NCI-H146 treated with DMSO at 0.1 percent for 48 hours (cell line): ENCODE data around the gene SPPL2B.

Source experiments
- DNase-seq: peaks from one replicate; lab custom pipeline; 2025; ENCODE audit not compliant: unreplicated experiment; lab: John Stamatoyannopoulos, UW

SPPL2B gene

DNA sequence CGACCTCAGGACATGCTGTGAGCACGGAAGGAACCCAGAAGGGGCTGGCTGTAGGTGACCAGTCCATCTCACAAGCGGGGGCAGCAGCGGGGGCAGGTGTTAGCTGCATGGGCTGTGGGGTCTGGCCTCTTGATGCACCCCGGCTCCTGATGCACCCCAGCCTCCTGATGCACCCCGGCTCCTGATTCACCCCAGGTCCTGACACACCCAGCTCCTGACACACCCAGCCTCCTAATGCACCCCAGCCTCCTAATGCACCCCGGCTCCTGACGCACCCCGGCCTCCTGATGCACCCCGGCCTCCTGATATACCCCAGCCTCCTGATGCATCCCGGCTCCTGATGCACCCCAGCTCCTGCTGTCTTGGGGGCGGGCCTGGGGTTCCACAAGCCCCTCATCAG lies 7.5 kb upstream of the SPPL2B start:
- DNase-seq = no peak

DNA sequence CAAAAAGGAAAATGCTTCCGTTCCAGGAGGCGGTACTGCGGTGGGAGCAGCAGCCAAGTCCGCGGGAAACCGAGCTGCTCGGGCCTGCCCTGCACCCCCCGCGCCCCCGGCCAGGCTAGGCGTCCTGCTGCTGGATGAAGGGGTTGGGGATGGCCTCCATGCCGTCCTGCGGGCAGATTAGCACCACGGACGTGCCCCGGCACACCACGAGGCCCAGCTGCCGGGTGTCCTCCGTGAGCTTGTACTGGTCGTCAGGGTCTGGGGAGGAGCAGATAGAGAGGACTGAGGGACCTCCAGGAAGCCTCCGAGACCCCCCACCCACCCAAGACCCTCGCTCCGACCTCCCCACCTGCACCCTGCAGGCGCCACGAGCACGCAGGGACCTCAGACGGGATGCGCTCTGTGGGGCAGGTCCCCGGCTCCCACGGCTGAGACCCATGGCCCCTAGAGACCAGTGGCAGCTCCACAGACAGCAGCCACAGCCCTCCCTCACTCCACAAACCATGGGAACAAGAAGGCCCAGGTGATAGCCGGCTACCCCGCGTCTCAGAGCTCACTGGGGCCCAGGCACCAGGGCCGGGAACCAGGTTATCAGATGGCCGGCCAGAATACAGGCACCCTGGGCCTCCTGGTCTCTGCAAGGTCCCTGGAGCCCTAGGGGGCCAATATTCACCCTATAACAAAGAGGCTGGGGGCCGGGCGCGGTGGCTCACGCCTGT lies 6.8 kb upstream of the SPPL2B start:
- no peak for DNase-seq

DNA sequence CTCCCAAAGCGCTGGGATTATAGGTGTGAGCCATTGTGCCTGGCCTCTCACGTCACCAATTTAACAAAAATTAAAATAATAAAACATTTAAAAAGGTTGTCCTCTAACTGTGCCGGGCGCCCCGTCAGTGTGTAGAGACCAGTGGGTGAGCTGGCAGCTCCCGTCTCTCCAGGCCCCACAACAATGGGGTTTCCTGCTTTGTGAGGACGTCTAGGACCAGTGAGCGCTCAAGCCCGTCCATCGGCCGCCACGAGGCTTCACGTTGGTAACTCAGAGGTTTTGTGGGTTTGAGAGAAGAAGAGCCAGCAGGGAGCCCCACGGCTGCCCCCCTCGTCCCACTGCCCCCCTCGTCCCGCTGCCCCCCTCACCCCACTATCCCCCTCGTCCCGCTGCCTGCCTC lies 4.8 kb upstream of the SPPL2B start:
- DNase-seq = no peak

DNA sequence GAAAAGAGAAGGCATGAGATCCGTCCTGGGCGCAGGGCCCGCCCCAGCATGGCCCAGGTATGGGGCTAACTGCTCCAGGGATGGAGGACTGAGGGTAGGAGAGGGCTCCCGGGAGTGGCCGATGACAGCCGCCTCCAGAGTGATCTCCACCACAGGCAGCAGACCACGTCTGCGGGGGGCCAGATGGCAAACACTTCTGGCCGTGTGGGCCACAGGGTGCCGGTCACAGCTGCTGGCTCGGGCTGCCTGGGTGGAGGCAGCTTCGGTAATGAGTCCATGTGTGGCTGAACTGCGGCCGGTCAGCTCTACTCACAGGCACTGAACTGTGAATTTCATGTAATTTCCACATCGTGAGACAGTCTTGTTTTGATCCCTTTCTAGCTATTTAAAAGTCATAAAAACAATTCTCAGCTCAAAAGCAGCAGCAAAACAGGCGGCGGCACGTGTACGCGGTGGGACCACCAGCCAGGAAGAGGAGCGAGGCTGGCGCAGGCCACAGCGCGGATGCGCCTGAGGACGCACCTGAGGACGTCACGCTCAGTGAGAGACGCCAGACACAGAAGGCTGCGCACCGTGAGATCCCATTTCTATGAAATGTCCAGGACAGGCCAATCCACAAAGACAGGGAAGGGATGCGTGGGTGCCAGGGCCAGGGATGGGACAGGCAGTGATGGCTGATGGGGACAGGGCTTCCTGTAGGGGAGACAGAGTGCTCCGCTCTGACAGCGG lies 4.1 kb upstream of the SPPL2B start:
- DNase-seq = no peak

DNA sequence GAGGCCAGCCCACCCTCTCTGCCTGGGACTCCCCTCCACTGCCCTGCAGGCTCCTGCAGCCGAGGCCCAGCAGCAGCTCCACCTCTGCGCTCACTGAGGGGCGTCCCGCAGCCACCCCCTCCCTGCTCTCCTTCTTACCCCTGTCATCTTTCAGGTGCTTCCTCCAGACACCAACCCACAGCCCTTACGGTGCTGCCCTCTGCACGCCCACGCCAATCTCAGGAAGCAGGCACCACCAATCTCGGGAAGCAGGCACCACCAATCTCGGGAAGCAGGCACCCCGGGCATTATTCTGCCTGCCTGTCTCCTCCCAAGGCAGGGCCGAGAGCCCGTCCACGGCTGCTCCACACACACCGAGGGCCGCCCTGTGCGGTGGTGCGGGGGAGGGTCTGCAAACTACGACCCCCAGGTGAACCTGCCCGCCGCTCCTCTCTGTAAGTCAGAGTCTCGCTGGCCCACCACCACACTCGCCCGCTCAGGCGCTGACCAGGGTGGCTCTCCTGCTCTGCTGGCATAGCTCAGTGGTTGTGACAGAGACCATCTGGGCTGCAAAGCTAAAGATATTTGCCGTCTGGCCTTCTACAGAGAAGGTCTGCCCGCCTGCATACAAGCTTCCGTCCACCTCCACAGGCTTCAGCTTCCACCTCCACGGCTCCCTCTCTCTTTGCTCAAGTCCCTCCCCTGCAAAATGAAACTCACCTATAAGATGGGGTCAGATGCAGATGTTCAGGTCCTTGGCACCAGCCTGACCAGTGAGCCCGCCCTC lies 3.0 kb upstream of the SPPL2B start:
- no peak for DNase-seq

DNA sequence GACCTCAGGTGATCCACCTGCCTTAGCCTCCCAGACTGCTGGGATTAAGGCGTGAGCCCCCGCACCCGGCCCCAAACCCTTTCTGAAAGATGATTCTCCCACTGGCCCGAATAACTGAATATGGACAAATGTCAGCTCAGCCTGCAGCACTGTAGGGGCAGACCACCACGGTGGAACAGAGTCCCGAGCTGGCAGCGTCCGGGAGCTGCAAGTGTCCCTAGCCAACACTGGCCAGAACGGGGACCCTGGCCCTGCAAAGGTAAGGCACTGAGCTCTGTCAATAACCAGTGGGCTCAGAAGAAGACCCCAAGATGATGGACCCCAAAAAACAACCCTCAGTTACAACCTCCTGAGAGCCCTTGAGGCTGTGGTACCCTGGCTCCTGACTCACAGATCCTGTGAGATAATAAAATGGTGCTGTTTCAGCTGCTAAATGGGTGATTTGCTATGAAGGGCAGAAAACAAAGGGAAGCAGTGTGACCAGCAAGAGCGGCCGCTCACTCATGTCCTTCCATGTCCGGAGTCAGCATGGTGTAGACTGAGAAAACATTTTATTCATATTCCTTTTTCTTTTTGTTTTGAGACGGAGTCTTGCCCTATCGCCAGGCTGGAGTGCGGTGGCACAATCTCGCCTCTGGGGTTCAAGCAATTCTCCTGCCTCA lies 1.7 kb upstream of the SPPL2B start:
- no peak for DNase-seq

DNA sequence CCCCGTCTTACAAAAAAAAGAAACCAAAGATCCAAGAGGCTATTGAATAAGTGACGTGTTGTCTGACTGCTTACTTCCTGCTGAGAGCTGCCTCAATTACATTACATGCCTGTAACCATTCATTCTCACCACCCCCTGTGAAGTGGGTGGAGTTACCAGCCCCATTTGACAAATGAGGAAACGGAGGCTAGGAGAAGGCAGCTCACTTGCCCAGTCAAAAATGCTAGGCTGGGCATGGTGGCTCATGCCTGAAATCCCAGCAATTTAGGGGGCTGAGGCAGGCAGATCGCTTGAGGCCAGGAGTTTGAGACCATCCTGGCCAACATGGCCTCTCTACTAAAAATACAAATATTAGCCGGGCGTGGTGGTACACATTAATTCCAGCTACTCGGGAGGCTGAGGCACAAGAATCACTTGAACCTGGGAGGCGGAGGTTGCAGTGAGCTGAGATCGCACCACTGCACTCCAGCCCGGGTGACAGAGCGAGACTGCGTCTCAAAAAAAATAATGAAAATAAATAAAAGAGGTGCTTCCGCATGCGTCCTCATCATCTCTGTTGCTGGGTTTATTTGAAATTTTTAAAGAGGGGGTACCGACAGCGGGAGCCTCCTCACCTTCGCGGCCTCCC lies 597 bp upstream of the SPPL2B start:
- no peak for DNase-seq

DNA sequence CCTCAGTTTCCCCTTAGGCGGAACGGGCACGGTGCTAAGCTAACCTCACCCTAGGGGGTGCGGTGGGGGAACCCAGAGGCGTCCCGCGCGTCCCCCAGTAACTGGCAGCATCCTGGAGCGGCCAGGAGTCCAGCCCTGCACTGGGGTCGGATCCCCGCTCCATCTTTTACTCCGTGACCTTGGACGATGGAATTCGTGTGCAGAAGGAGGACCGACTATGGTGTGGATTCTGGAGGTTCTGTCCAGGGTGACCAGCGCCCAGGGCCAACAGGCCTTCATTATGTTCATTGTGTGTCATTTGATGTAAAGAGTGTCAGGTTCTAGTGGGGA lies 630 bp downstream of the SPPL2B start:
- no peak for DNase-seq

DNA sequence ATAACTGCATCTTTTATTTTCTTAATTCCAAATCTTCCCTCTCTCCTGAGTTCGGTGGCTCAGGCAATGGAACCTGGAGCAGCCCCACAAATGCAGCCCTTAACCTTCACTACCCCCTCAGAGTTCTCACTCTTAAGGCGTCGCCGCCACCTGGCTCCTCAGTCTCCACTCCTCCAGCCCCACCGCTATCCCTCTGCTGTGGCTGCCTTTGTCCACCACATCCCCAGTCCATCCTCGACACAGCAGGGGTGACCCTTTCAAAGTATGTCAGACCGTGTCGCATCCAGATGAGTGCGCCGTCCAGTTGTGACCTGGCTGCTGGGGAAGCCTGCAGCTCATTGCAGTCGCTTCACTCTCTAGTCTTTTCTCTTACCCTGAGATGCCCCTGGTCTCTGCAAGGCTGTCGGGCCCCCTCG lies 1.0 kb downstream of the SPPL2B start:
- peak; percentile 19 for DNase-seq

DNA sequence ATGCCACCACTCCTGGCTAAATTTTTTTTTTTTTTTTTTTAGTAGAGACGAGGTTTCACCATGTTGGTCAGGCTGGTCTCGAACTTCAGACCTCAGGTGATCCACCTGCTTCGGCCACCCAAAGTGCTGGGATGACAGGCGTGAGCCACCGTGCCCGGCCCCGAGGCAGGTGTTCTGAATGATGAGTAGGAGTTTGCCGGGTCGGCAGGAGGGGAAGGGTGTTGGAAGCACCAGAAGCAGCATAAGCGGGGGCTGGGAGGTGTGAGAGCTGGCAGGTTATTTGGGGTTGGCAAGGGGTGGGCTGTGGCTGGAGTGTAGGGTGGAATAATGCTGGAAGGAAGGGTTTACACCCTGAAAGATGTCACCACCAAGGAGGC lies 1.8 kb downstream of the SPPL2B start:
- no peak for DNase-seq

DNA sequence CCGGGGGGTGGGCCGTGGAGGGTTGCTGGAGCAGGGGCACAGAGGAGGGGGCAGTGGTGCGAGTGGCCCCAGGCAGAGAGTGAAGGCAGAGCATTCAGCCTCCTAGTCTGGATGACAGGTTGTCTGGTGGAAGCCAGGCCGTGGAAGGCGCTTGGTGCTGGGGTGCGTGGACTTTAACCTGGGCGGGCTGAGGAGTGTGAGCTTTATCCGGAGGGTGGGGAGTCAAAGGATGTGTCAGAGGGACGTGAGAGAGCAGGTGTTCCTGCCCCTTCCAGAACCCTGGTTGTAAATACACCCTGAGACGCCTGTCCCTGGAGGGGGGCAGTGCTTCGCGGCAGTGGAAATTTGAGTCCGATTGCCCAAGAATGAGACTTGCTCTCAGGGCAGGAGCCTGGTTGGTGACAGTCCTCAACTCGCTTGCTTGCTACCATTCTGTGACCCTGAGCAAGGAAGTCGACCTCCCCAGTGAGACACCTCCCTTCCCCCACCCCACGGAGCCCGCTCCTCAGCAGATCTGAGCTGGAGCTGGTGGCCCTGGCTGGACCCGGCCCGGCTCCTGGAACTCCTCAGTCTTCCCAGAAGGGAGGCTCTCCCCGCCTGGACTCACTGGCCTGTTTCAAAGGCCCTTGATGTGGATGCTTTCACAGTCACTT lies 2.3 kb downstream of the SPPL2B start:
- DNase-seq = no peak

DNA sequence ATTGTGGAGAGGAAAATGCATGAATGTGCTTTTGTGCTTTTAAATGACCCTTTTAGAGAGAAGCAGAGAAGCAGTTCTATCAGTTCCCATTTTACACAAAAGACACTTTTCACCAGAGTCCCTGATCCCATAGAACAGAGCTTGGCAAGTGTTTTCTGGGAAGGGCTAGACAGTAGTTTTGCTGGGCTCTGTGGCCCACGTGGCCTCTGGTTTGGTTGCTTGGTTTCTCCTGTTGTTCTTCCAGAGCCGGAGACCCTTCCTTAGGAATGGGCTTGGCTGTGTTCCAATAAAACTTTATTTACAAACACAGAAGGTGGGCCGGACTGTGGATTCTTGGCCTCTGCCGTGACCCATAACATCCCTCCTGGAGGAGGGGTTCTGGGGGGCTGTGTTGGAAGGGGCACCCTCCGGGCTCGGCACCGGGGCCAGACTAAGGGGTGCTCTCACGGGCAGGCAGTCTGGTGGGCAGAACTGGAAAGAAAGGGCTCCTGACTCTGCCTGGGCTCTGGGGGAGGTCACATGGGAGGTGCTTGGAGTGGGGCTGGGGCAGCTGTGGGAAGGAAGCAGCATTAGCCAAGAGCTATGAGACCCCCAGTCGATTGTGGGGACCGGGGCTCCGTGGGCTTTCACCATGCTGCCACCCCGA lies 3.2 kb downstream of the SPPL2B start:
- no peak for DNase-seq

DNA sequence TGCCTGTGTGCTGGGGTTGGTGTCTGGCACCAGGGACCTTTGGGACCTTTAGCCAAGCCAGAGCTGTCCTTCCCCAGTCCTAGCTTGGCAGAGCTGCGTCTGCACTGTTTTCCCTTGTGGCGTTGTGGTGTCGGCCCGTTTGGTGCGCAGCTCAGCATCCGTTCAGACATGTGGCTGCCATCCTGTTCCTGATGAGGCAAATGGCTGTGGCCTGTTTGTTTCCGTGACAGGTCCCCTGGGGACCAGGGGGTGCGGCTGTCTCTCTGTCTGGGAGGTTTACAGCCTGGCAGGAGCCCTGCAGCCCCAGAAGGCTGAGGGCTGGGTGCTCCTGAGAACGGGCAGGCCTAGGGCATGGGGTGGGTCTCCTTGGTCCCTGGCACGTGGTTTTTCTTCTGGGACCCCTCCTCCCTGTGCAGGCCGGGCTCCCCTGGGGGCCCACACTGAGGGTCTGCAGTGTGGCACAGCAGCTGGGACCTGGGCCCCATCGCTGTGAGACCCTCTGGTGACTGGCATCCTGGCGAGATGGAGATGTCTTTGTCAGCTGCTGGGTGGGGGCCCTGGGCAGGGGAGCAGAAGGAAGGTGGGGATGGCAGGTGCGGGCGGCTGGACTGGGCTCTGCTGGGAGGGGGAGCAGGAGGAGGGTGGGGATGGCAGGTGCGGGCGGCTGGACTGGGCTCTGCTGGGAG lies 4.0 kb downstream of the SPPL2B start:
- no peak for DNase-seq

DNA sequence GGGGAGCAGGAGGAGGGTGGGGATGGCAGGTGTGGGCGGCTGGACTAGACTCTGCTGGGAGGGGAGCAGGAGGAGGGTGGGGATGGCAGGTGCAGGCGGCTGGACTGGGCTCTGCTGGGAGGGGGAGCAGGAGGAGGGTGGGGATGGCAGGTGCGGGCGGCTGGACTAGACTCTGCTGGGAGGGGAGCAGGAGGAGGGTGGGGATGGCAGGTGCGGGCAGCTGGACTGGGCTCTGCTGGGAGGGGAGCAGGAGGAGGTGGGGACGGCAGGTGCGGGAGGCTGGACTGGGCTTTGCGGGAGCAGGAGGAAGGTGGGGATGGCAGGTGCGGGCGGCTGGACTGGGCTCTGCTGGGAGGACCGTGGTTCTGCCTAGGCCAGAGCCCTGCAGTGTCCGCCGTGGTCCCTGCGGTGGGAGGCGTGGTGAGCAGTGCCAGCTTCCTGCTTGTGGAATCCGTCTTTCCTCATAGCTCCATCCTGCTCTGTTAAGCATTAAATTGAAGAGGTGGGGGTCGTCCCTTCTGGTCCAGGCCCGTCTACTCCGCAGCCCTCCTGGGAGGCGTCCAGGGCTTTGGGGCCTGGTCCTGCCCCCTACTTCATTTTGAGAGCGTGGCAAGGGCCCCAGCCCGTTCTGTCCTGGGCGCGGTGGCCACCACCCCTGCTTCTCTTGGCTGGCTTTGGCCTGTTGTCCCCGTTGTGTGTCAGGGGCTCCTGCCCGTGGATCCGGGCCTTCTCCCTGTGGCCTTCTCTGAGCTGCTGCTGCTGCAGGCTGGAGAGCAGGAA lies 4.7 kb downstream of the SPPL2B start:
- peak; percentile 47 for DNase-seq

DNA sequence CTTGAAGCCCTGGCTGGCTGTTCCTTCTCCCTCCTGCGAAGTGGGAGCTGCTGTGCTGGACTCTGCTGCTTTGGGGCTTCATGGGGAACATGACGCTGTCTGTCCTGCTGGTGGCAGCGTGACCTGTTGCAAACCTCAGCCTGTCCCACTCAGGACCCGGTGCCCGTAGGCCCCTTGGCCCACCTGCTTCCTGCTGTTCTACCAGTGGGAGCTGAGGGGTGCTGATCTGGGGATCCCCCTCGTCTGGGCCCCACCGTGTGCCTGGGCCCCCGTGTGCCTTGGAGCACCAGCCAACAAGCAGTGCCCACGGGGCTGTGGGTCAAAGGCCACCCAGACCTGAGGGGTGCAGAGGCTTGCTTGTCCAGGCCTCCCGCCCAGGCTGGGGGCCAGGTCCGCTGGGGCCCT lies 5.3 kb downstream of the SPPL2B start:
- no peak for DNase-seq

DNA sequence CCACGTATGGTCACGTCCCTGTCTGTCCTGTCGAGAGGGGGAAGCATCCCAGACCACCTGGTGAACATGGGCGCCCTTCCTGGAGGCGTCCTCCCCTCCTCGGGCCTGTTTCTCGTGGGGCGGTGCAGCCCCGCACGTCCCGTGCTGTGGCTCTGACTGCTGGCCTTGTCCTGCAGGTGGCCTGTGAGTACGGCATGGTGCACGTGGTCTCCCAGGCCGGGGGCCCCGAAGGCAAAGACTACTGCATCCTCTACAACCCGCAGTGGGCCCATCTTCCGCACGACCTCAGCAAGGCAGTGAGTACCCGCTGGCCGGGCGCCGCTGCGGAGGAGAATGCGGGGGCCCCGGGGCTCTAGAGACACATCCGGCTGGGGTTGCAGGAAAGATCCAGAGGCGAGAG lies 5.9 kb downstream of the SPPL2B start:
- no peak for DNase-seq

DNA sequence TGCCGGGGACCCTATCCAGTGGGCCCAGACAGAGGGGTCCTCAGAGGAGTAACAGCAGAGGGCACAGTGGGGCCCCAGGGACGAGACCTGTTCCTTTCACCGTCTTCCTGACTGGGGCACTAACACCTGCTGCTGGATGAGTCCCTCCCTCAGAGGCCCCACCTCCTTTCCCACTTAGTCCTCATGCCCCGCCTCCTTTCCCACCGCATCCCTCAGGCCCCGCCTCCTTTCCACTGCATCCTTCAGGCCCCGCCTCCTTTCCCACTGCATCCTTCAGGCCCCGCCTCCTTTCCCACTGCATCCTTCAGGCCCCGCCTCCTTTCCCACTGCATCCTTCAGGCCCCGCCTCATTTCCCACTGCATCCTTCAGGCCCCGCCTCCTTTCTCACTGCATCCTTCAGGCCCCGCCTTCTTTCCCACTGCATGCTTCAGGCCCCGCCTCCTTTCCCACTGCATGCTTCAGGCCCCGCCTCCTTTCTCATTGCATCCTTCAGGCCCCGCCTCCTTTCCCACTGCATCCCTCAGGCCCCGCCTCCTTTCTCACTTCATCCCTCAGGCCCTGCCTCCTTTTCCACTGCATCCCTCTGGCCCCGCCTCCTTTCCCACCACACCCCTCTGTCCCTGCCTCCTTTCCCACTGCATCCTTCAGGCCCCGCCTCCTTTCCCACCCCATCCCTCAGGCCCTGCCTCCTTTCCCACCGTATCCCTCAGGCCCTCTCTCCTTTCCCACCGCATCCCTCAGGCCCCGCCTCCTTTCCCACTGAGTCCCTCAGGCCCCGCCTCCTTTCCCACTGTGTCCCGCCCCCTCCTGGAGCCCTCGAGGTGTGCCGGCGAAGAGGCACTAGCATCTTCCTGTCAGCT lies 6.7 kb downstream of the SPPL2B start:
- DNase-seq = no peak

DNA sequence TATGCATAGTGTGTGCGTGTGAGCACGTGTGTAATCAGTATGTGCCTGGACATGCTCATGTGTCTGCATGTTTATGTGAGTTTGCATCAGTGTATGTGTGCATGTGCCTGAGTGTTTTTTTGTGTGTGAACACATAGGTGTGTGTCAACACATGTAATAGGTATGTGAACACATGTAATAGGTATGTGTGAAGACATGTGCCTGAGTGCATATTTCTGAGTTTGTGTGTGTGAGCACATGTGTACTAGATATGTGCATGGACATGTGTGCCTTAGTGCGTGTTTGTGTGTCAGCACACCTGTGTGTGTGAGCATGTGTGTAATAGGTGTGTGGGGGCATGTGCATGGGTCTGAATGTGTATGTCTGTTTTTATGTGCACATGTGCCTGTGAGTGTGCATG lies 7.4 kb downstream of the SPPL2B start:
- DNase-seq = no peak
